GM23248 (cell line): ENCODE measurements around the gene POT1.

ENCODE experiments used
- EZH2 ChIP-seq: fragments of 200-600 bp; sonication (generic); IDR thresholded peaks from 2 replicates; pipeline ENCODE4 v1.6.1; 2018; ENCODE audit warnings: antibody characterized with exemption, mild to moderate bottlenecking; ENCODE audit not compliant: insufficient read depth, poor library complexity, severe bottlenecking
- EZH2phosphoT487 ChIP-seq: fragments of 200-600 bp; sonication (generic); IDR thresholded peaks from 2 replicates; pipeline ENCODE4 v1.6.1; 2018; ENCODE audit warnings: antibody characterized with exemption, moderate library complexity, mild to moderate bottlenecking, low read depth; ENCODE audit not compliant: insufficient read depth

GRCh38 chr7:124934841-124935240, 5.2 kb upstream of the POT1 start:
- no peak for TF ChIP-seq EZH2
- TF ChIP-seq EZH2phosphoT487, result no peak
